ENCODE measurements around the gene NOL8.

NOL8 gene

DNA sequence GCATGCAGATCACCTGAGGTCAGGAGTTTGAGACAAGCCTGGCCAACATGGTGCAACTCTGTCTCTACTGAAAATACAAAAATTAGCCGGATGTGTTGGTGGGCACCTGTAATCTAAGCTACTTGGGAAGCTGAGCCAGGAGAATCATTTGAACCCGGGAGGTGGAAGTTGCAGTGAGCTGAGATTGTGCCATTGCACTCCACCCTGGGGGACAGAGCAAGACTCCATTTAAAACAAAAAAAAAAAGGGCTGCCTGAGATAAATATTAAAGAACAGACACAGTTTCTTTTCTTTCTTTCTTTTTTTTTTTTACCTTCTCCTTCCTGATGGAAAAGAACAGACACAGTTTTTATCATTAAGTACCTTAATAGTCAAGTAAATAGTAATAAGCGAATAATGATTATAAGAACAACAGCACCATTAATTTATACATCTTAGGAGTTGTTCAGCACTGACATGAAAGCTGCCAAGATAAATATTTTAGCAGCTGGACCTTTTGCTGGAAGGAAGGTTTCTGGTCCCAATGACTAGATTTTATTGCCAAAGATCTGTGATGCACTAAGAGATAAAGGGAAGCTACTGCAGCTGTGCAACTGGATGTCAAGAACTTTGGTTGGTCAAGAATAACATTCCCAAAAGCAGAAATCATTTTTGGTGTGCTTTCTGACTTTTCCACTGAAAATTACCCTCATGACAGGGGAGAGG lies 7.6 kb upstream of the NOL8 start:
- Mint-ChIP-seq H3K36me3 (ENCODE audit: insufficient read depth) (peaks cover 3% of the 10 kb centered on the region), H3K27ac (no peak overlapping the region), H3K9me3 (no peaks in the 10 kb centered on the region), H3K27me3 (no peaks in the 10 kb centered on the region), H3K4me1 (ENCODE audit: low read depth in 2 of 2) (no peaks in the 10 kb centered on the region), H3K4me3 (no peak overlapping the region)
- DNase-seq = no peak
- ATAC-seq (replicated peaks) = no peak

DNA sequence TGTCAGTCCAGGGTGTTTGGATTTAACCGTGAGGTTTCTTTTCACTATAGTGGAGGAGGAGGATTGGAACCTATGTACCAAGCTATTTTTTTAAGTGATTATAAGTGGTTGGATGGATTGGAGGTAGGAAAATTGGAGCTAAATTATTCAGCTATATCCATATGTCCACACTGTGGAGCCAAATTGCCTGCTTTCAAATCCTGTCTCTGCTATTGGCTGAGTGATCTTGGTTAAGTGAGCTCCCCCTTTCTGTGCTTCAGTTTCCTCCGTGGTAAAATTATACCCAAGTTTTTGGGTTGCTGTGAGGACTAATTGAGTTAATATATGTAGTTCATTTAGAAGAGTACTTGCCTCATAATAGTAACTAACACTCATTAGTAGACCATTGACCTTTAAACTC lies 3.1 kb upstream of the NOL8 start:
- Mint-ChIP-seq H3K36me3 (ENCODE audit: insufficient read depth) (peaks cover 18% of the 10 kb centered on the region), H3K27ac (no peak overlapping the region), H3K9me3 (no peaks in the 10 kb centered on the region), H3K4me1 (ENCODE audit: low read depth in 2 of 2) (peaks cover 14 to 22% of the 10 kb centered on the region in 2 donors), H3K27me3 (no peaks in the 10 kb centered on the region), H3K4me3 (no peak overlapping the region)
- no peak for ATAC-seq (replicated peaks)
- DNase-seq = no peak

DNA sequence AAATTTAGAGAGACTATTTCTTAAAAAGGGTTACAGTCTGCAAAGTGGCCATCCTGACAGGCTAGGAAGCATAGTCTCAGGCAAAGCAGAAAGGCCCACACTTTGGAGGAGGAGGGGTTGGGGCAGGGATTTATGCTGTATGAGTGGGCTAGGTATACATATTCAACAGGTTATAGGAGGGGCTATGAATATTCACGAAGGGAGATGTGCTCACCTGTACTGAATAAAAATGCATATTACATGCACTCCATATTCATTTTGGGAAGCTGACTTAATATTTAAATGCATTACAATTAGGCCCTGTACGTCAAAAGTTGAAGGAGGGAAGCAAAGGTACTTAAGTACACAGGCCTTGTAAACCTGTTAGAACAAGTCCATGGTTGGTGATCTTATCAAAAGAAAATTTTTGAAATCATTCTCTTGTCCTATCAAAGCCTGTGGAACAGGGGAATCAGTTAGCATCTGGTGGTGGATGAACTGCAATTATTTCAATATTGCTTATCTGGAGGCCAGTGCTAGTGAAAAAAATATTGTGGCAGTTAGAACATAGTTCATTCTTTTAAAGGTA lies 2.2 kb upstream of the NOL8 start:
- ATAC-seq (replicated peaks) = no peak
- Mint-ChIP-seq H3K27ac (no peak overlapping the region), H3K27me3 (no peaks in the 10 kb centered on the region), H3K4me3 (peak overlapping the region in 1 of 2 donors; percentile 93), H3K4me1 (ENCODE audit: low read depth in 2 of 2) (peaks cover 16 to 26% of the 10 kb centered on the region in 2 donors), H3K9me3 (no peaks in the 10 kb centered on the region), H3K36me3 (ENCODE audit: insufficient read depth) (peaks cover 23% of the 10 kb centered on the region)
- DNase-seq = no peak

DNA sequence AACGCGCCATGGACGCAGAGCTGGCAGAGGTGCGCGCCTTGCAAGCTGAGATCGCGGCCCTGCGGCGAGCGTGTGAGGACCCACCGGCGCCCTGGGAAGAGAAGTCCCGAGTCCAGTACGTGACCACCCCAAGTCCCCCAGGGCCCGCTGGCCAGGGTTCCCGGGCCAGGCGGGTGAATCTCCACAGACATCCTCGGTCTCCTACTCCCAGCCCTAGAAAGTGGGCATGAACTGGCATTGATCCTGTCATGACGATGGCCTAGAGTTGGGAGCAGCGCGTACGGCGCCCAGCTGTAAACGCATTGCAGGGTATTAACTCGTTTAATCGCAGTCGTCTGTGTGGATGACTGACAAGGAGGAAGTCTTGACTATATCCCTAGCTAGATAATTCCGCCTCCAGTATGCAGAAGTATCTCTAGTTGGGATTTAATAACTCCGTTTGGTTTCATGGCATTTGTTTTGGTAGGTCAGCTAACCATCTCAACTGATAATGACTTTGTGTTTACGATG lies 896 bp upstream of the NOL8 start:
- ATAC-seq (replicated peaks) (no peak), DNase-seq (no peak)
- H3K36me3 Mint-ChIP-seq (ENCODE audit: insufficient read depth) = peaks cover 23% of the 10 kb centered on the region
- no peaks in the 10 kb centered on the region for H3K9me3 Mint-ChIP-seq
- no peaks in the 10 kb centered on the region for H3K27me3 Mint-ChIP-seq
- H3K4me1 Mint-ChIP-seq (ENCODE audit: low read depth in 2 of 2) = peaks cover 16 to 26% of the 10 kb centered on the region in 2 donors
- H3K27ac Mint-ChIP-seq = peak overlapping the region; percentile 97 to 99
- H3K4me3 Mint-ChIP-seq = peak overlapping the region; percentile 93 to 97

DNA sequence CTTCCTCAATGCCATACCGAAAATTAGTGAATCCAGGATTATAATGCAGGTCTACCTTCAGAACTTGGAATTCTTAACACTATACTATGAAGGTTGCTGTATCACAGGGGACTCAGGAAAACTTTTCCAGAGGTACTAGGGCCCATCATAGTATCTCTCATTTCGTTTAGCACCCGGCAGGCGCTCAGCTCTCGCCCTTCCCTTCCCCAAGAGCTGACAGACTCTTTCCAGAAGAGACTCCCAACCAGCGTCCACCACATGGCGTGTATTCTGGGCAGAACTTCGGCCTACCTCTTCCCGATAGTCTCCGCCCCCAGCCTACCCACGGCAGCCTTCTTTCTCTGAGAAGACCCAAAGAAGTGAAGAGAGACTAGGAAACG lies 271 bp downstream of the NOL8 start:
- ATAC-seq (replicated peaks) (peak; percentile 9), DNase-seq (no peak)
- H3K9me3 Mint-ChIP-seq = no peaks in the 10 kb centered on the region
- H3K27ac Mint-ChIP-seq = peak overlapping the region; percentile 97 to 99
- H3K36me3 Mint-ChIP-seq (ENCODE audit: insufficient read depth) = peaks cover 27% of the 10 kb centered on the region
- peaks cover 18 to 26% of the 10 kb centered on the region in 2 donors for H3K4me1 Mint-ChIP-seq (ENCODE audit: low read depth in 2 of 2)
- H3K4me3 Mint-ChIP-seq = peak overlapping the region; percentile 93 to 97
- no peaks in the 10 kb centered on the region for H3K27me3 Mint-ChIP-seq

DNA sequence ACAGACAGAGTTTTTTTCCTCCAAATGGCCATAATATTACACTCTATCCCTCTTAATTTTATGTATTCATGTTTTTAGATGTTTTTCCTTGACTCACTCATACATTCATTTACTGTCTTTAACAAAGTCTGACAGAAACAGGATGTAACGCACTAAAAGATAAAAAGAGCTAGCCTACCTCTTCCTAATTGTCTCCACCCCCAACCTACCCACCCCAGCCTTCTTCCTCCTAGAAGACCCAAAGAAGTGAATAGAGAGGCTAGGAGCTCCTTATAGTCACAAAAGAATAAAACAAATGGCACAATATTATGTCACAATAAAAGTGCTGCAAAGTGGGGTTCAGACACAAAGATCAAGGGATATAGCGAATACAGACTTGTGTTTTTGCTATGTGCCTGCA lies 719 bp downstream of the NOL8 start:
- peaks cover 18 to 26% of the 10 kb centered on the region in 2 donors for H3K4me1 Mint-ChIP-seq (ENCODE audit: low read depth in 2 of 2)
- H3K36me3 Mint-ChIP-seq (ENCODE audit: insufficient read depth) = peaks cover 25% of the 10 kb centered on the region
- H3K9me3 Mint-ChIP-seq = no peaks in the 10 kb centered on the region
- DNase-seq (no peak), ATAC-seq (replicated peaks) (no peak)
- H3K4me3 Mint-ChIP-seq = peak overlapping the region; percentile 93 to 97
- H3K27ac Mint-ChIP-seq = peak overlapping the region; percentile 97 to 99
- no peaks in the 10 kb centered on the region for H3K27me3 Mint-ChIP-seq

DNA sequence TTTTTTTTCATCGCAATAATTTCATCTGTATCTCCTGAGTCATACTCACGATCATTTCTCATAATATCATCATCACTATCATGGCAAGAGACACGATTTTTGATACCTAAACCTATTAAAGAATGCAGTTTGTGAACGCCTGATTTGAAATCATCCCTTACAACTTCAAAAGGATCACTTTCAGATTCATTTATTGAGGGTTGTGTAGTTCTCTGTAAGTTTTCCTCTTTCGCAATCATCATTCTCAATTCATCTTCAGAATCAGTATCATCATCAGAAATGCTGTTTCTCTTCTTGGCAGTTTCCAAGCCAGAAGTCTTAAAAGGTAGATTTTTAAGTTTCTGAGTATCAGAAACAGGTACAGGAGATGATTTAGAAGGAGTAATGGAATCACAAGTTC lies 9.7 kb downstream of the NOL8 start:
- DNase-seq = no peak
- H3K4me3 Mint-ChIP-seq = no peak overlapping the region
- H3K27me3 Mint-ChIP-seq = no peaks in the 10 kb centered on the region
- H3K9me3 Mint-ChIP-seq = no peaks in the 10 kb centered on the region
- peaks cover 16 to 26% of the 10 kb centered on the region in 2 donors for H3K4me1 Mint-ChIP-seq (ENCODE audit: low read depth in 2 of 2)
- no peak for ATAC-seq (replicated peaks)
- H3K27ac Mint-ChIP-seq = no peak overlapping the region
- H3K36me3 Mint-ChIP-seq (ENCODE audit: insufficient read depth) = peaks cover 45% of the 10 kb centered on the region

DNA sequence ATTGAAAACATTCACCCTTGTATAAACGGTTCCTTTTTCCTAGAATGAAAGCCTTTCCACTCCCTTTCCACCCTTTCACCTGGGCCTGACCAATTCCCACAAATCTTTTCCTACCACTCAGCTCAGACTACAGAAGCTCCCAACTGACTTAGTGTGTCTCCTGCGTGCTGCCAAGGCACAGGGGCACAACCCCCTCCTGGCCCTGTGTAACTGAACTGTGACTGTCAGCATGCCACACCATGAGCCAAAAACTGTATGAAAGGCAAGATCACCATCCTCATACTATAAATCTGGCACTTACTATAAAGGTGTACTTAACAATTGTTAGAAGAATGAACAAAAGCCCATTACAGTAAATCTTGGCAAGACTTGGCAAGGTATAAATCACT lies 11.5 kb downstream of the NOL8 start:
- no peaks in the 10 kb centered on the region for H3K27me3 Mint-ChIP-seq
- no peak overlapping the region for H3K4me3 Mint-ChIP-seq

DNA sequence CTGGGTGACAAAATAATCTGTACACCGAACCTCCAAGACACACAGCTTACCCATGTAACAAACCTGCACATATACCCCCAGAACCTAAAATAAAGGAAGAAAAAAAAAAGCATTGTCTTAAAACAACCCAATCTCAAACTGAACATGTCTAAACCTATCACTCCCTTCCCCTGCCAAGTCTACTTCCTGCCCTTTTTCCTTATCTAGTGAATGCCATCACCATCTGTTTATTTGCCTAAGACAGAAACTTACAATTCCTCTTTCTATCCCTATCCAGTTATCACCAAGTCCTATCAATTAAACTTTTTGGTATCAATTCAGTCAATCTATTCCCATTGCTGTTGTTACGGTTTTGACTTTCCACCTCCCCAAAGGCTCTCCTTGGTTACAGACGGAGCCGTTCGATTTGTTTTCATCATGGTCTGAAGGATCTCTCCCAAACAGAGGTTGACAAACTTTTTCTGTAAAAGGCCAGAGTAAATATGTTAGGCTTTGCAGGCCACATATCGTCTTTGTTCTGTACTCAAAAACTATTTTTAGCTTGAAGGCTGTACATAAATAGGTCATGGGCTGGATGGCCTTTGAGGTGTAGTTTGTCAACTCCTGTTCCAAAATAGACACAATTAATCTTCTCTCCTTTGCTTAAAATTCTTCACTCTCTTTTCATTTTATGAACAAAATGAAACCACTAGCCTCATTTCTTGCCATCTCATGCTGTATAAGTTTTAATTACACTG lies 12.1 kb downstream of the NOL8 start:
- DNase-seq (no peak), ATAC-seq (replicated peaks) (no peak)
- peak overlapping the region; percentile 11 to 14 for H3K27ac Mint-ChIP-seq
- H3K4me3 Mint-ChIP-seq = no peak overlapping the region
- no peaks in the 10 kb centered on the region for H3K9me3 Mint-ChIP-seq
- H3K27me3 Mint-ChIP-seq = no peaks in the 10 kb centered on the region
- peaks cover 14 to 26% of the 10 kb centered on the region in 2 donors for H3K4me1 Mint-ChIP-seq (ENCODE audit: low read depth in 2 of 2)
- peaks cover 52% of the 10 kb centered on the region for H3K36me3 Mint-ChIP-seq (ENCODE audit: insufficient read depth)

More for the DNA sequence above, 11.5 kb downstream of the NOL8 start:
- Mint-ChIP-seq H3K9me3 (no peaks in the 10 kb centered on the region), H3K36me3 (ENCODE audit: insufficient read depth) (peaks cover 52% of the 10 kb centered on the region), H3K27ac (peak overlapping the region; percentile 11 to 14), H3K4me1 (ENCODE audit: low read depth in 2 of 2) (peaks cover 14 to 26% of the 10 kb centered on the region in 2 donors)
- no peak for ATAC-seq (replicated peaks)
- no peak for DNase-seq

DNA sequence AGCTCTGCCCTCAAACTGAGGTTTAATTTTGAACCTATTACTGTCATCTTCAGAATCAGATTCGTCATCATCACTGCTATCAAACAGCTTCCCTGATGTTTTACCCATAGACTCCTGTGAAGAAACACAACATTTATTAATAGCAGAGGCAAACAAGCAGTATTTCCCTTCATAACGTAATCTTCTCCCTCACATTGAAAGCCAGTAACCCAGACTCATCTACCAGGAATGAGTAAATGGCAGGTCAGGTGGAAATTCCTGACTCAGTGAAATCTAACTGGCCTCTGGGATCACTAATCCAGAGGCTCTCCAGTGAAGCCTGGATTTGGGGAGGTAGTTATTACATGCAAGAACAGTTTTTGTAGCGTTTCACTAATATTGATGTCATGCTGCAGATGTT lies 14.6 kb downstream of the NOL8 start:
- Mint-ChIP-seq H3K27me3 (no peaks in the 10 kb centered on the region), H3K27ac (peak overlapping the region in 1 of 2 donors; percentile 3), H3K9me3 (no peaks in the 10 kb centered on the region), H3K36me3 (ENCODE audit: insufficient read depth) (peaks cover 53% of the 10 kb centered on the region), H3K4me1 (ENCODE audit: low read depth in 2 of 2) (peaks cover 14 to 26% of the 10 kb centered on the region in 2 donors), H3K4me3 (no peak overlapping the region)
- no peak for ATAC-seq (replicated peaks)
- DNase-seq = no peak

DNA sequence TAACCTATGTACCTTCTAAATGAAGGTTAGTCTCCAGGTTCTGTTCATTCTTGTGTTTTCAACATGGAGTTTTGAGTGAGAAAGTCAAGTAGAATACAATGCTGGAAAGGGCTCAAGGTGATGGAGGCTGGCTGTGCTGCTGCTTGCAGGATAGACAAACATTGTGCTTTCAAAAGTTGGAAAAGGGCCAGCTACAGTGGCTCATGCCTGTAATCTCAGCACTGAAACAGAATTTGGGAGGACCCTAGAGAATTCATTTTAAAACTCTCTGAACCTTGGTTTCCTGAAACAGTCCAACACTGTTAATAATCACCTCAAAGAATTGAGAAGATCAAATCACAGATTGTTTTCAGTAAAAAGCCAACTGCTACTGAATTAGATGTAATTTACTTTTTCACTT lies 16.3 kb downstream of the NOL8 start:
- ATAC-seq (replicated peaks) (no peak), DNase-seq (no peak)
- no peaks in the 10 kb centered on the region for H3K9me3 Mint-ChIP-seq
- no peaks in the 10 kb centered on the region for H3K27me3 Mint-ChIP-seq
- no peak overlapping the region for H3K4me3 Mint-ChIP-seq
- peaks cover 10 to 20% of the 10 kb centered on the region in 2 donors for H3K4me1 Mint-ChIP-seq (ENCODE audit: low read depth in 2 of 2)
- H3K36me3 Mint-ChIP-seq (ENCODE audit: insufficient read depth) = peaks cover 55% of the 10 kb centered on the region
- no peak overlapping the region for H3K27ac Mint-ChIP-seq

DNA sequence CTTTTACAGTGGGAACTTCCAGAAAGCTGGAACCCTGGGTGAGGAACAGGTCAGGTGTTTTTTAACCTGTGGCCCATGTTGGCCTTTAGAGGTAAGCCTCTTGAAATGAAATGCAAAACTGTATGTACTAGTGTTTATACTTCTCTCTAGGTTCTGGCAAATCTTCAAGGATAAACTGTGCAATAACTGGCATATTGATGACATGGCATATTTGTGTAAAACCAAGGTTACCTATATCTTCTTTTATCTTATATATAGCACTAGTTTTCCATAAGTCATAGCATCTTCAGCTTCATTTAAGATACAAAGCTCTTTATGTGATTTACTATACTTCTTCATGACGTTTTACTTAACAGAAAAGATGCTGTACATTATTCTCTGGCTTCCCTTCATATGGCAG lies 24.2 kb downstream of the NOL8 start:
- DNase-seq = no peak
- Mint-ChIP-seq H3K9me3 (no peaks in the 10 kb centered on the region), H3K27ac (peak overlapping the region in 1 of 2 donors; percentile 31), H3K36me3 (ENCODE audit: insufficient read depth) (peaks cover 62% of the 10 kb centered on the region), H3K4me1 (ENCODE audit: low read depth in 2 of 2) (peaks cover 0 to 9% of the 10 kb centered on the region in 2 donors), H3K4me3 (no peak overlapping the region), H3K27me3 (no peaks in the 10 kb centered on the region)
- no peak for ATAC-seq (replicated peaks)

DNA sequence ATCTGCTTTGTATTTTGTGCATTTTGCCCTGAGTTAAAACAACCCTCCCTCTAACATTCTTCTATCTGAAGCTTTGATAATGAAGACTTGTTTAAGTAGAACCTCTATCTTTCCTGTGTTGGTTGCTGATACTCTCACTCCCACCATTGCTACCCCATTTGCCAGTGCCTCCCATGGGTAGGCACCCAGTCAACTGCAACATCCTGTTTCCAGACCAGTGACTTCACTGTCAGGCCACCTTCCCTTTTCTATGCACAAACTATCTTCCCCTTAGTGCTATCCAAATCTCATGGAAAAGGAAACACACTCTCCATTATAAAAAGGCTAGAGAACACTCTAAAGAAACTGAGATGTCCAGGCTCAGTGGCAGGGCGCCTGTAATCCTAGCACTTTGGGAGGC lies 26.0 kb downstream of the NOL8 start:
- H3K4me1 Mint-ChIP-seq (ENCODE audit: low read depth in 2 of 2) = peaks cover 8 to 17% of the 10 kb centered on the region in 2 donors
- H3K9me3 Mint-ChIP-seq = no peaks in the 10 kb centered on the region
- ATAC-seq (replicated peaks) = no peak
- H3K27me3 Mint-ChIP-seq = no peaks in the 10 kb centered on the region
- H3K36me3 Mint-ChIP-seq (ENCODE audit: insufficient read depth) = peaks cover 57% of the 10 kb centered on the region
- no peak overlapping the region for H3K4me3 Mint-ChIP-seq
- peak overlapping the region in 1 of 2 donors; percentile 2 for H3K27ac Mint-ChIP-seq
- DNase-seq = no peak

Measured in effector memory CD8-positive, alpha-beta T cell (primary cell).